ENCODE data around the gene ADAMTS17.
"Not testable (repeated sequence)": the region's sequence is repeated elsewhere in the genome, so short reads cannot be mapped to it uniquely, and the experiment has no call there.

ADAMTS17 gene

GRCh38 chr15:100093211-100094126 is 248.3 kb downstream of the ADAMTS17 start:
- no peak for DNase-seq (ENCODE audit: low read depth in 1 of 2, low spot score in 1 of 2)

GRCh38 chr15:100092034-100092433 is 249.7 kb downstream of the ADAMTS17 start:
- no peak for DNase-seq (ENCODE audit: low read depth in 1 of 2, low spot score in 1 of 2)

GRCh38 chr15:100090411-100090810 is 251.4 kb downstream of the ADAMTS17 start:
- DNase-seq (ENCODE audit: low read depth in 1 of 2, low spot score in 1 of 2): no peak

GRCh38 chr15:100084042-100084821 is 257.5 kb downstream of the ADAMTS17 start:
- not testable (repeated sequence) for DNase-seq (ENCODE audit: low read depth in 1 of 2, low spot score in 1 of 2)

GRCh38 chr15:100083572-100083971 is 258.2 kb downstream of the ADAMTS17 start:
- no peak for DNase-seq (ENCODE audit: low read depth in 1 of 2, low spot score in 1 of 2)

- no peak for DNase-seq (ENCODE audit: low read depth in 1 of 2, low spot score in 1 of 2)
Measured at GRCh38 chr15:100082761-100083402, 258.9 kb downstream of the ADAMTS17 start.

- DNase-seq (ENCODE audit: low read depth in 1 of 2, low spot score in 1 of 2): no peak
Measured at GRCh38 chr15:100081454-100081853, 260.3 kb downstream of the ADAMTS17 start.

- DNase-seq (ENCODE audit: low read depth in 1 of 2, low spot score in 1 of 2): no peak
Measured at GRCh38 chr15:100078511-100079220, 263.1 kb downstream of the ADAMTS17 start.

GRCh38 chr15:100075229-100075628 is 266.5 kb downstream of the ADAMTS17 start:
- DNase-seq (ENCODE audit: low read depth in 1 of 2, low spot score in 1 of 2): no peak

GRCh38 chr15:100073982-100074381 is 267.8 kb downstream of the ADAMTS17 start:
- no peak for DNase-seq (ENCODE audit: low read depth in 1 of 2, low spot score in 1 of 2)

- DNase-seq (ENCODE audit: low read depth in 1 of 2, low spot score in 1 of 2): not testable (repeated sequence)
Measured at GRCh38 chr15:100066521-100067280, 275.1 kb downstream of the ADAMTS17 start.

GRCh38 chr15:100061944-100062343 is 279.8 kb downstream of the ADAMTS17 start:
- no peak for DNase-seq (ENCODE audit: low read depth in 1 of 2, low spot score in 1 of 2)

GRCh38 chr15:100060276-100060926 is 281.4 kb downstream of the ADAMTS17 start:
- DNase-seq (ENCODE audit: low read depth in 1 of 2, low spot score in 1 of 2): no peak

GRCh38 chr15:100059521-100059920 is 282.3 kb downstream of the ADAMTS17 start:
- no peak for DNase-seq (ENCODE audit: low read depth in 1 of 2, low spot score in 1 of 2)

GRCh38 chr15:100059094-100059493 is 282.7 kb downstream of the ADAMTS17 start:
- no peak for DNase-seq (ENCODE audit: low read depth in 1 of 2, low spot score in 1 of 2)

GRCh38 chr15:100058458-100058857 is 283.3 kb downstream of the ADAMTS17 start:
- no peak for DNase-seq (ENCODE audit: low read depth in 1 of 2, low spot score in 1 of 2)

- DNase-seq (ENCODE audit: low read depth in 1 of 2, low spot score in 1 of 2): no peak
Measured at GRCh38 chr15:100057281-100057680, 284.5 kb downstream of the ADAMTS17 start.

GRCh38 chr15:100056411-100057072 is 285.2 kb downstream of the ADAMTS17 start:
- DNase-seq (ENCODE audit: low read depth in 1 of 2, low spot score in 1 of 2): no peak

- no peak for DNase-seq (ENCODE audit: low read depth in 1 of 2, low spot score in 1 of 2)
Measured at GRCh38 chr15:100055821-100056220, 286.0 kb downstream of the ADAMTS17 start.
